Activated T-cell treated with anti-CD3 and anti-CD28 coated beads, Interleukin-2, amount 50 U/mL, for 24 hours (primary cell): ENCODE data around the gene CYP27B1.

Experiments
- DNase-seq: peaks from one replicate; pipeline ENCODE4 v3.0.0-alpha.2; 2020
- H3K27ac Mint-ChIP-seq: 2 replicates; pipeline ENCODE4 v1.8.0; 2020; ENCODE audit warnings: mild to moderate bottlenecking, mixed read lengths
- H3K27me3 Mint-ChIP-seq: 2 replicates; pipeline ENCODE4 v1.8.0; 2020; ENCODE audit warnings: mixed read lengths
- H3K36me3 Mint-ChIP-seq: 2 replicates; pipeline ENCODE4 v1.8.0; 2020; ENCODE audit warnings: low read depth, mixed read lengths
- H3K4me1 Mint-ChIP-seq: 2 replicates; pipeline ENCODE4 v1.8.0; 2020; ENCODE audit warnings: low read depth, mixed read lengths
- H3K4me3 Mint-ChIP-seq: 2 replicates; pipeline ENCODE4 v1.8.0; 2020; ENCODE audit warnings: mild to moderate bottlenecking, moderate library complexity, mixed read lengths
- H3K9me3 Mint-ChIP-seq: 2 replicates; pipeline ENCODE4 v1.8.0; 2020; ENCODE audit warnings: mixed read lengths

The CYP27B1 gene

GRCh38 chr12:57732726-57733593 lies 33.9 kb downstream of the CYP27B1 start:
- H3K27ac Mint-ChIP-seq: peak overlapping the region; percentile 66
- H3K36me3 Mint-ChIP-seq: peaks cover 85% of the 10 kb centered on the region
- no peak for DNase-seq
- no peak overlapping the region for H3K4me3 Mint-ChIP-seq
- peaks cover 6% of the 10 kb centered on the region for H3K4me1 Mint-ChIP-seq
- no peaks in the 10 kb centered on the region for H3K9me3 Mint-ChIP-seq
- H3K27me3 Mint-ChIP-seq: no peaks in the 10 kb centered on the region

GRCh38 chr12:57732270-57732669 lies 34.6 kb downstream of the CYP27B1 start:
- no peaks in the 10 kb centered on the region for H3K27me3 Mint-ChIP-seq
- H3K36me3 Mint-ChIP-seq: peaks cover 92% of the 10 kb centered on the region
- H3K4me3 Mint-ChIP-seq: no peak overlapping the region
- H3K4me1 Mint-ChIP-seq: peaks cover 6% of the 10 kb centered on the region
- H3K9me3 Mint-ChIP-seq: no peaks in the 10 kb centered on the region
- DNase-seq: no peak
- H3K27ac Mint-ChIP-seq: peak overlapping the region; percentile 22

- Mint-ChIP-seq H3K27me3 (no peaks in the 10 kb centered on the region), H3K4me1 (peaks cover 3% of the 10 kb centered on the region), H3K36me3 (peaks cover 92% of the 10 kb centered on the region), H3K27ac (no peak overlapping the region), H3K4me3 (no peak overlapping the region), H3K9me3 (no peaks in the 10 kb centered on the region)
- DNase-seq: no peak
Observed at GRCh38 chr12:57731411-57732080, 35.3 kb downstream of the CYP27B1 start.

GRCh38 chr12:57730336-57731067 lies 36.4 kb downstream of the CYP27B1 start:
- DNase-seq: no peak
- Mint-ChIP-seq H3K27me3 (no peaks in the 10 kb centered on the region), H3K4me1 (peaks cover 2% of the 10 kb centered on the region), H3K9me3 (no peaks in the 10 kb centered on the region), H3K36me3 (peaks cover 91% of the 10 kb centered on the region), H3K4me3 (no peak overlapping the region), H3K27ac (no peak overlapping the region)

- Mint-ChIP-seq H3K27ac (peak overlapping the region; percentile 44), H3K36me3 (peaks cover 88% of the 10 kb centered on the region), H3K4me3 (no peak overlapping the region)
Observed at GRCh38 chr12:57729321-57729844, 37.5 kb downstream of the CYP27B1 start.

GRCh38 chr12:57727758-57728395 lies 39.0 kb downstream of the CYP27B1 start:
- H3K9me3 Mint-ChIP-seq: no peaks in the 10 kb centered on the region
- H3K4me3 Mint-ChIP-seq: no peak overlapping the region
- no peaks in the 10 kb centered on the region for H3K27me3 Mint-ChIP-seq
- H3K36me3 Mint-ChIP-seq: peaks cover 73% of the 10 kb centered on the region
- H3K4me1 Mint-ChIP-seq: peaks cover 5% of the 10 kb centered on the region
- no peak for DNase-seq
- H3K27ac Mint-ChIP-seq: peak overlapping the region; percentile 7

More at GRCh38 chr12:57729321-57729844, 37.5 kb downstream of the CYP27B1 start:
- peaks cover 5% of the 10 kb centered on the region for H3K4me1 Mint-ChIP-seq
- DNase-seq: no peak
- H3K27me3 Mint-ChIP-seq: no peaks in the 10 kb centered on the region
- H3K9me3 Mint-ChIP-seq: no peaks in the 10 kb centered on the region

GRCh38 chr12:57726884-57727757 lies 39.8 kb downstream of the CYP27B1 start:
- DNase-seq: no peak
- Mint-ChIP-seq H3K9me3 (no peaks in the 10 kb centered on the region), H3K27ac (no peak overlapping the region), H3K4me1 (peaks cover 5% of the 10 kb centered on the region), H3K4me3 (no peak overlapping the region), H3K36me3 (peaks cover 69% of the 10 kb centered on the region), H3K27me3 (no peaks in the 10 kb centered on the region)

GRCh38 chr12:57726151-57726883 lies 40.6 kb downstream of the CYP27B1 start:
- Mint-ChIP-seq H3K27me3 (no peaks in the 10 kb centered on the region), H3K27ac (peak overlapping the region; percentile 73), H3K9me3 (no peaks in the 10 kb centered on the region), H3K4me3 (peak overlapping the region; percentile 56), H3K36me3 (peaks cover 68% of the 10 kb centered on the region), H3K4me1 (peaks cover 5% of the 10 kb centered on the region)
- DNase-seq: peak; percentile 40

GRCh38 chr12:57725851-57726150 lies 41.1 kb downstream of the CYP27B1 start:
- no peak overlapping the region for H3K27ac Mint-ChIP-seq

GRCh38 chr12:57724936-57725740 lies 41.7 kb downstream of the CYP27B1 start:
- Mint-ChIP-seq H3K9me3 (no peaks in the 10 kb centered on the region), H3K4me1 (peaks cover 5% of the 10 kb centered on the region), H3K36me3 (peaks cover 68% of the 10 kb centered on the region), H3K4me3 (no peak overlapping the region), H3K27me3 (no peaks in the 10 kb centered on the region), H3K27ac (peak overlapping the region; percentile 45)
- peak; percentile 28 for DNase-seq

More at GRCh38 chr12:57725851-57726150, 41.1 kb downstream of the CYP27B1 start:
- Mint-ChIP-seq H3K36me3 (peaks cover 68% of the 10 kb centered on the region), H3K4me1 (peaks cover 5% of the 10 kb centered on the region), H3K9me3 (no peaks in the 10 kb centered on the region), H3K4me3 (no peak overlapping the region), H3K27me3 (no peaks in the 10 kb centered on the region)
- no peak for DNase-seq

GRCh38 chr12:57724003-57724935 lies 42.6 kb downstream of the CYP27B1 start:
- DNase-seq: peak; percentile 31
- Mint-ChIP-seq H3K27ac (peak overlapping the region; percentile 45), H3K36me3 (peaks cover 68% of the 10 kb centered on the region), H3K9me3 (no peaks in the 10 kb centered on the region), H3K27me3 (no peaks in the 10 kb centered on the region), H3K4me3 (no peak overlapping the region), H3K4me1 (peaks cover 5% of the 10 kb centered on the region)

GRCh38 chr12:57723630-57723962 lies 43.3 kb downstream of the CYP27B1 start:
- Mint-ChIP-seq H3K4me3 (no peak overlapping the region), H3K27me3 (no peaks in the 10 kb centered on the region), H3K9me3 (no peaks in the 10 kb centered on the region), H3K27ac (peak overlapping the region; percentile 81), H3K4me1 (peaks cover 5% of the 10 kb centered on the region), H3K36me3 (peaks cover 71% of the 10 kb centered on the region)
- no peak for DNase-seq
